DOHH2 (cell line): ENCODE measurements around the gene WNT3A.

Experiments used
- CTCF ChIP-seq: fragments of 200-600 bp; sonication (generic); IDR thresholded peaks from one replicate; pipeline ENCODE4 v1.5.1; 2014; ENCODE audit warnings: antibody characterized with exemption, mild to moderate bottlenecking, low read depth, low read length; ENCODE audit not compliant: poor library complexity, severe bottlenecking
- EZH2phosphoT487 ChIP-seq: fragments of 200-600 bp; sonication (generic); IDR thresholded peaks from 2 replicates; pipeline ENCODE4 v1.6.1; 2017; ENCODE audit warnings: borderline replicate concordance, mild to moderate bottlenecking, antibody characterized with exemption, low read length, moderate library complexity, mixed read lengths

GRCh38 chr1:228066891-228067654 is 60.3 kb downstream of the WNT3A start:
- no peak for TF ChIP-seq CTCF
- no peak for TF ChIP-seq EZH2phosphoT487
